K562 (cell line): ENCODE measurements around the gene NRXN2. TPM values are rescaled to one million over a fixed set of nuclear protein-coding genes. Genes with fewer than 3 reads are reported as not detected.

Experiments used
- SOX6 ChIP-seq: fragments of 450-650 bp; IDR thresholded peaks from 2 replicates; pipeline ENCODE4 v1.6.1; 2014; ENCODE audit warnings: mild to moderate bottlenecking
- polyA plus RNA-seq, 8 experiments: library from polyadenylated mRNA; depleted of rRNA in 4 of 8; stranded (reverse) in 5 of 8; unstranded in 3 of 8; fragments of >200 nt; fragmentation: Nextera tagmentation in 2 of 8; fragmentation: Illumina TruSeq in 1 of 8; extraction: Ambion mirVana in 2 of 8; extraction: Trizol in 1 of 8; gene quantifications; 2 replicates each; pipeline versions ENCODE4 v1.2.1 to v1.2.3, GENCODE V29; 2011 to 2014; ENCODE audit warnings: inconsistent platforms in 1 of 8, missing spikeins in 1 of 8
- total RNA-seq, 7 experiments: library from RNA; depleted of rRNA in 6 of 7; stranded (reverse); fragments of >200 nt in 6 of 7; fragmentation: Illumina TruSeq in 2 of 7; extraction: Trizol in 2 of 7; gene quantifications; 2 replicates each; pipeline versions ENCODE4 v1.2.1 to v1.2.3, GENCODE V29; 2011 to 2021; ENCODE audit warnings: low replicate concordance in 1 of 7
- TF ChIP-seq, protein P1 (sequence below): sonication (generic); formaldehyde crosslinking; IDR thresholded peaks from 2 replicates; pipeline ENCODE4 v1.8.1; 2023; ENCODE audit warnings: missing genetic modification reagents, mild to moderate bottlenecking, borderline replicate concordance
- TF ChIP-seq, protein P2 (sequence below): fragments of 250-450 bp; sonication (Bioruptor Pico); IDR thresholded peaks from 2 replicates; pipeline ENCODE4 v1.5.0; 2021; ENCODE audit warnings: mild to moderate bottlenecking, moderate library complexity
- TF ChIP-seq, protein P3 (sequence below): fragments of 250-450 bp; sonication (Bioruptor Pico); IDR thresholded peaks from 2 replicates; pipeline ENCODE4 v1.4.0; 2020
- TF ChIP-seq, protein P4 (sequence below): fragments of 450-650 bp; formaldehyde crosslinking; conservative IDR thresholded peaks from 2 replicates; pipeline ENCODE4 v1.4.0; 2022; ENCODE audit warnings: mild to moderate bottlenecking, missing genetic modification characterization
- TF ChIP-seq, protein P5 (sequence below): fragments of 450-650 bp; IDR thresholded peaks from 2 replicates; pipeline ENCODE4 v1.6.1; 2016; ENCODE audit warnings: borderline replicate concordance

NRXN2 gene
- total and polyA plus RNA-seq, 9 of the 15 experiments (the other 6 are each of a cell fraction or from before 2014, with no cell fraction given), result 0.07 to 0.47 (median 0.15) TPM; not detected in 4

DNA sequence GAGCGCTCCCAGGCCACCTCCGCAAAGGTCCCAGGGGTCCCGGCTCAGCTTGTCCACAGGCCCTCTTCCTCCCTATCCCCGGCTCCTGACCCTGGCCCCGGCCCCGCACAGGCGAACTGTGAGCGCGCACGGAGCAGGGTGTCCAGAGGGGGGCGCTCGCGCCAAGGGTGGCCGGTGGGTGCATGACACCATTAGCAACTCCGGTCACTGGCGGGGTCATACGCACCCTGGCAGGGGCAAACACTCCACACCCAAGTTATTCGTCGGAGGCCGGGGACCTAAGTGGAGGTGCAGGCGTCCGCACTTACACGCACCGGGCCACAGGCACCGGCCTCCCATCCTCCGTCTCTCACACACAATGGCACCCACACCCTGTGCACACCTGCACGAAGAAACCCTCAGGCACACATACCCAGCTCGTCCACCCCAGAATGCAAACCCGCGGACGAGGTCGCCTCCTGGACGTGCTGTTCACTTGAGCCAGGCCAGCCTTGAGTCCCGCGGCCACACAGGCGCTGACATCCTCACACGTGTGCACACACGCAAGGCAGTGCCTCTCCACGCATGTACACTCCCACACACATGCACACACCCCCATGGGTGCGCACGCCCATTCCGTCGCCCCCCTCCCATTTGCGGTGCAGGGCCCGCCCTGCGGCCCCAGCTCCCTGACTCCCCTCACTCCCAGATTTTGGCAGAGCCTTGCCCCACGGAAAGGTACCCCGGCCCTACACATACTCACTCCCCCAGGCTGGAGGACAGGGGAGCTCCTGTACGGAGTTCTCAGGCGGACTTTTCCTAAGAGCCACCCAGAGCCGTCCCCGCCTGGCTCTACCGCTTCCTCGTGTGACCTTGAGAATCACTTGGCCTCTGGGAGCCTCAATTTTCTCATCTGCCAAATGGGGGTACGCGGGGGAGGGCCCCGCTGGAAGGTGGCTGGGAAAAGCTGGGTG, 20.9 kb upstream of the NRXN2 start, which contains the start of gene RASGRP2 (continued):
- TF ChIP-seq, protein P1, sequence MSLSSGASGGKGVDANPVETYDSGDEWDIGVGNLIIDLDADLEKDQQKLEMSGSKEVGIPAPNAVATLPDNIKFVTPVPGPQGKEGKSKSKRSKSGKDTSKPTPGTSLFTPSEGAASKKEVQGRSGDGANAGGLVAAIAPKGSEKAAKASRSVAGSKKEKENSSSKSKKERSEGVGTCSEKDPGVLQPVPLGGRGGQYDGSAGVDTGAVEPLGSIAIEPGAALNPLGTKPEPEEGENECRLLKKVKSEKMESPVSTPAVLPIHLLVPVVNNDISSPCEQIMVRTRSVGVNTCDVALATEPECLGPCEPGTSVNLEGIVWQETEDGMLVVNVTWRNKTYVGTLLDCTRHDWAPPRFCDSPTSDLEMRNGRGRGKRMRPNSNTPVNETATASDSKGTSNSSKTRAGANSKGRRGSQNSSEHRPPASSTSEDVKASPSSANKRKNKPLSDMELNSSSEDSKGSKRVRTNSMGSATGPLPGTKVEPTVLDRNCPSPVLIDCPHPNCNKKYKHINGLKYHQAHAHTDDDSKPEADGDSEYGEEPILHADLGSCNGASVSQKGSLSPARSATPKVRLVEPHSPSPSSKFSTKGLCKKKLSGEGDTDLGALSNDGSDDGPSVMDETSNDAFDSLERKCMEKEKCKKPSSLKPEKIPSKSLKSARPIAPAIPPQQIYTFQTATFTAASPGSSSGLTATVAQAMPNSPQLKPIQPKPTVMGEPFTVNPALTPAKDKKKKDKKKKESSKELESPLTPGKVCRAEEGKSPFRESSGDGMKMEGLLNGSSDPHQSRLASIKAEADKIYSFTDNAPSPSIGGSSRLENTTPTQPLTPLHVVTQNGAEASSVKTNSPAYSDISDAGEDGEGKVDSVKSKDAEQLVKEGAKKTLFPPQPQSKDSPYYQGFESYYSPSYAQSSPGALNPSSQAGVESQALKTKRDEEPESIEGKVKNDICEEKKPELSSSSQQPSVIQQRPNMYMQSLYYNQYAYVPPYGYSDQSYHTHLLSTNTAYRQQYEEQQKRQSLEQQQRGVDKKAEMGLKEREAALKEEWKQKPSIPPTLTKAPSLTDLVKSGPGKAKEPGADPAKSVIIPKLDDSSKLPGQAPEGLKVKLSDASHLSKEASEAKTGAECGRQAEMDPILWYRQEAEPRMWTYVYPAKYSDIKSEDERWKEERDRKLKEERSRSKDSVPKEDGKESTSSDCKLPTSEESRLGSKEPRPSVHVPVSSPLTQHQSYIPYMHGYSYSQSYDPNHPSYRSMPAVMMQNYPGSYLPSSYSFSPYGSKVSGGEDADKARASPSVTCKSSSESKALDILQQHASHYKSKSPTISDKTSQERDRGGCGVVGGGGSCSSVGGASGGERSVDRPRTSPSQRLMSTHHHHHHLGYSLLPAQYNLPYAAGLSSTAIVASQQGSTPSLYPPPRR (CRISPR knock-in tag), result peak; percentile 78; the same call in 1 of the 2 replicates
- TF ChIP-seq, protein P2, sequence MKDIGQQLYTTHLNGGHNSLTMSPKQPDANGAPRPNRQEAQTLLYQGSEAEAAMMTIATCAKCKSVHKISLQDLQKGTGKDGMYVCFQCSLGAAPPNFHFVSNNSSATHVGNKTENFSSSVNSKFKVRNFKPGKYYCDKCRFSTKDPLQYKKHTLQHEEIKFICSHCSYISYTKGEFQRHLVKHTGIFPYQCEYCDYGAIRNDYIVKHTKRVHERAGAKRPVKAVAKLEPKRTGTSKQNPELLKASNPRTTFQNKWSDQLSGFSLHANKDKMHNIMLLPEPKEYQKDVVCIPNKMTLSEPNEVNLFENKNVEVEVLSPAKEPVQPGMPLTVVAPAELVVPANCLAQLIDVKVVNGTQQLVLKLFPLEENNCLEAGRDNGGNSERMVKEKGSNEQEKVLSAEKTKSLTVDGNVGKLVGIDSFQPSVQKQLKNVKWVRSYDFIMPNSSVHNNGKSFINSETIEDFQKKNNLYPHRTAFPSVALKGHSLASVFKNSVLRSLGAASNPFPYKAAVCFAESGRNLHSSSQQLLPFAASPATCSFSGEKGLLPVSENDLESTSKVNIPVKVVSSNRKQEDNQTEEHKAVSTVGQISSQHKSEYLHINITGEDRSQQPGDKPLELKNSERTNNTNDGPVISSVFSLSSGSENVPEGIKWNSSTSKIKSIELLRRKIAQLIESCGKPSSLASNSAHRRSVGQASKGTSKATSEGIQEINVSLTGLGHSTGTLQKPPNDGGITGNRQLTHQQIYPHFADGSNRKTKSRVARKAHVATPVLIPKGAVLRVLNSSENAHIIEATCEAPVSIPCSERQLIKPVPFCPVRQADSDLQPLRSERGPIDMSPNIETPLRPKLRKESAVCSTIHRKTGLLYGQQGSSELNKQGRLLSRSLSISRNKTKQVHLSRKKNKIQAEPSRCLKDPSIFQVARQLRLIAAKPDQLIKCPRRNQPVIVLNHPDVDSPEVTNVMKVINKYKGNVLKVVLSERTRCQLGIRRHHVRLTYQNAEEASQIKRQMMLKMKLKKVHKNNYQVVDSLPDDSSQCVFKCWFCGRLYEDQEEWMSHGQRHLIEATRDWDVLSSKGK, result no peak
- TF ChIP-seq, protein P3, sequence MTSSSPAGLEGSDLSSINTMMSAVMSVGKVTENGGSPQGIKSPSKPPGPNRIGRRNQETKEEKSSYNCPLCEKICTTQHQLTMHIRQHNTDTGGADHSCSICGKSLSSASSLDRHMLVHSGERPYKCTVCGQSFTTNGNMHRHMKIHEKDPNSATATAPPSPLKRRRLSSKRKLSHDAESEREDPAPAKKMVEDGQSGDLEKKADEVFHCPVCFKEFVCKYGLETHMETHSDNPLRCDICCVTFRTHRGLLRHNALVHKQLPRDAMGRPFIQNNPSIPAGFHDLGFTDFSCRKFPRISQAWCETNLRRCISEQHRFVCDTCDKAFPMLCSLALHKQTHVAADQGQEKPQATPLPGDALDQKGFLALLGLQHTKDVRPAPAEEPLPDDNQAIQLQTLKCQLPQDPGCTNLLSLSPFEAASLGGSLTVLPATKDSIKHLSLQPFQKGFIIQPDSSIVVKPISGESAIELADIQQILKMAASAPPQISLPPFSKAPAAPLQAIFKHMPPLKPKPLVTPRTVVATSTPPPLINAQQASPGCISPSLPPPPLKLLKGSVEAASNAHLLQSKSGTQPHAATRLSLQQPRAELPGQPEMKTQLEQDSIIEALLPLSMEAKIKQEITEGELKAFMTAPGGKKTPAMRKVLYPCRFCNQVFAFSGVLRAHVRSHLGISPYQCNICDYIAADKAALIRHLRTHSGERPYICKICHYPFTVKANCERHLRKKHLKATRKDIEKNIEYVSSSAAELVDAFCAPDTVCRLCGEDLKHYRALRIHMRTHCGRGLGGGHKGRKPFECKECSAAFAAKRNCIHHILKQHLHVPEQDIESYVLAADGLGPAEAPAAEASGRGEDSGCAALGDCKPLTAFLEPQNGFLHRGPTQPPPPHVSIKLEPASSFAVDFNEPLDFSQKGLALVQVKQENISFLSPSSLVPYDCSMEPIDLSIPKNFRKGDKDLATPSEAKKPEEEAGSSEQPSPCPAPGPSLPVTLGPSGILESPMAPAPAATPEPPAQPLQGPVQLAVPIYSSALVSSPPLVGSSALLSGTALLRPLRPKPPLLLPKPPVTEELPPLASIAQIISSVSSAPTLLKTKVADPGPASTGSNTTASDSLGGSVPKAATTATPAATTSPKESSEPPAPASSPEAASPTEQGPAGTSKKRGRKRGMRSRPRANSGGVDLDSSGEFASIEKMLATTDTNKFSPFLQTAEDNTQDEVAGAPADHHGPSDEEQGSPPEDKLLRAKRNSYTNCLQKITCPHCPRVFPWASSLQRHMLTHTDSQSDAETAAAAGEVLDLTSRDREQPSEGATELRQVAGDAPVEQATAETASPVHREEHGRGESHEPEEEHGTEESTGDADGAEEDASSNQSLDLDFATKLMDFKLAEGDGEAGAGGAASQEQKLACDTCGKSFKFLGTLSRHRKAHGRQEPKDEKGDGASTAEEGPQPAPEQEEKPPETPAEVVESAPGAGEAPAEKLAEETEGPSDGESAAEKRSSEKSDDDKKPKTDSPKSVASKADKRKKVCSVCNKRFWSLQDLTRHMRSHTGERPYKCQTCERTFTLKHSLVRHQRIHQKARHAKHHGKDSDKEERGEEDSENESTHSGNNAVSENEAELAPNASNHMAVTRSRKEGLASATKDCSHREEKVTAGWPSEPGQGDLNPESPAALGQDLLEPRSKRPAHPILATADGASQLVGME, result no peak
- TF ChIP-seq, protein P4, sequence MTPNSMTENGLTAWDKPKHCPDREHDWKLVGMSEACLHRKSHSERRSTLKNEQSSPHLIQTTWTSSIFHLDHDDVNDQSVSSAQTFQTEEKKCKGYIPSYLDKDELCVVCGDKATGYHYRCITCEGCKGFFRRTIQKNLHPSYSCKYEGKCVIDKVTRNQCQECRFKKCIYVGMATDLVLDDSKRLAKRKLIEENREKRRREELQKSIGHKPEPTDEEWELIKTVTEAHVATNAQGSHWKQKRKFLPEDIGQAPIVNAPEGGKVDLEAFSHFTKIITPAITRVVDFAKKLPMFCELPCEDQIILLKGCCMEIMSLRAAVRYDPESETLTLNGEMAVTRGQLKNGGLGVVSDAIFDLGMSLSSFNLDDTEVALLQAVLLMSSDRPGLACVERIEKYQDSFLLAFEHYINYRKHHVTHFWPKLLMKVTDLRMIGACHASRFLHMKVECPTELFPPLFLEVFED (CRISPR knock-in tag), result no peak
- TF ChIP-seq SOX6, result 0 out of 2 replicates have a peak, but pooled peaks have one; percentile 24
- TF ChIP-seq, protein P5, sequence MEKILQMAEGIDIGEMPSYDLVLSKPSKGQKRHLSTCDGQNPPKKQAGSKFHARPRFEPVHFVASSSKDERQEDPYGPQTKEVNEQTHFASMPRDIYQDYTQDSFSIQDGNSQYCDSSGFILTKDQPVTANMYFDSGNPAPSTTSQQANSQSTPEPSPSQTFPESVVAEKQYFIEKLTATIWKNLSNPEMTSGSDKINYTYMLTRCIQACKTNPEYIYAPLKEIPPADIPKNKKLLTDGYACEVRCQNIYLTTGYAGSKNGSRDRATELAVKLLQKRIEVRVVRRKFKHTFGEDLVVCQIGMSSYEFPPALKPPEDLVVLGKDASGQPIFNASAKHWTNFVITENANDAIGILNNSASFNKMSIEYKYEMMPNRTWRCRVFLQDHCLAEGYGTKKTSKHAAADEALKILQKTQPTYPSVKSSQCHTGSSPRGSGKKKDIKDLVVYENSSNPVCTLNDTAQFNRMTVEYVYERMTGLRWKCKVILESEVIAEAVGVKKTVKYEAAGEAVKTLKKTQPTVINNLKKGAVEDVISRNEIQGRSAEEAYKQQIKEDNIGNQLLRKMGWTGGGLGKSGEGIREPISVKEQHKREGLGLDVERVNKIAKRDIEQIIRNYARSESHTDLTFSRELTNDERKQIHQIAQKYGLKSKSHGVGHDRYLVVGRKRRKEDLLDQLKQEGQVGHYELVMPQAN, result peak; percentile 77
